H1 (cell line): ENCODE results near the gene CDC40. TPM values are rescaled to one million over a fixed set of nuclear protein-coding genes. Genes with fewer than 3 reads are reported as not detected.

ENCODE experiments used
- CTCF ChIA-PET: fragments of 300-600 bp; sonication (Branson Sonifier 250); formaldehyde crosslinking; loops from one replicate; lab custom pipeline; 2021; ENCODE audit not compliant: partially characterized antibody; lab: Charles Lee
- POLR2A ChIA-PET: fragments of 300-600 bp; sonication (Branson Sonifier 250); formaldehyde crosslinking; loops from one replicate; lab custom pipeline; 2021; ENCODE audit warnings: inconsistent platforms; ENCODE audit not compliant: partially characterized antibody; lab: Charles Lee
- DNase-seq, 2 experiments: peaks; one replicate each; pipeline versions ENCODE4 v3.0.0 to v3.0.0-alpha.2; 2010 to 2022; ENCODE audit warnings: low spot score in 2 of 2, low read depth in 1 of 2, mixed read lengths in 1 of 2
- FAIRE-seq: peaks from 2 replicates; lab custom pipeline; 2011; peaks lifted over from hg19 to GRCh38; lab: Jason Lieb, UNC
- H2AFZ ChIP-seq: 2 replicates; pipeline ENCODE4 v1.8.1; 2012; ENCODE audit warnings: low read length, inconsistent platforms
- H2AK5ac ChIP-seq: 2 replicates; pipeline ENCODE4 v1.6.1; 2013; ENCODE audit warnings: low read depth, low read length
- H2BK120ac ChIP-seq: replicated peaks from 2 replicates; pipeline ENCODE3; 2013; ENCODE audit warnings: low read depth, low read length, inconsistent platforms
- H2BK12ac ChIP-seq: 2 replicates; pipeline ENCODE4 v1.6.1; 2013; ENCODE audit warnings: low read depth, low read length
- H2BK15ac ChIP-seq: 2 replicates; pipeline ENCODE4 v1.6.1; 2013; ENCODE audit warnings: low read length
- H2BK20ac ChIP-seq: 2 replicates; pipeline ENCODE4 v1.6.1; 2013; ENCODE audit warnings: low read length
- H2BK5ac ChIP-seq: 2 replicates; pipeline ENCODE4 v1.6.1; 2013; ENCODE audit warnings: low read depth, low read length
- H3K14ac ChIP-seq: 2 replicates; pipeline ENCODE4 v1.6.1; 2013; ENCODE audit warnings: inconsistent platforms; ENCODE audit not compliant: insufficient read length
- H3K18ac ChIP-seq: 2 replicates; pipeline ENCODE4 v1.6.1; 2013; ENCODE audit warnings: low read length; ENCODE audit errors: extremely low read depth
- H3K23ac ChIP-seq: 2 replicates; pipeline ENCODE4 v1.6.1; 2013; ENCODE audit warnings: inconsistent platforms; ENCODE audit not compliant: insufficient read length
- H3K23me2 ChIP-seq: 2 replicates; pipeline ENCODE4 v1.6.1; 2013; ENCODE audit warnings: low read depth, low read length
- H3K27ac ChIP-seq: 2 replicates; pipeline ENCODE4 v1.6.1; 2011; ENCODE audit warnings: low read depth, low read length, inconsistent platforms
- H3K27me3 ChIP-seq, 4 experiments: replicated peaks in 1 of 4; 1 replicate in 1 of 4; 2 replicates in 3 of 4; pipeline versions ENCODE4 v1.6.1 to v1.8.1; 2011 to 2013; ENCODE audit warnings: low read length in 3 of 4, mild to moderate bottlenecking in 3 of 4, inconsistent platforms in 2 of 4, mixed read lengths in 2 of 4, moderate library complexity in 1 of 4; ENCODE audit not compliant: control insufficient read depth in 3 of 4, insufficient read depth in 3 of 4; ENCODE audit errors: extremely low read depth in 1 of 4
- H3K36me3 ChIP-seq, 4 experiments: 2 replicates each; pipeline versions ENCODE4 v1.6.1 to v1.8.1; 2011 to 2013; ENCODE audit warnings: mild to moderate bottlenecking in 4 of 4, low read length in 3 of 4, moderate library complexity in 2 of 4, control low read depth in 1 of 4, inconsistent platforms in 1 of 4; ENCODE audit not compliant: insufficient read depth in 4 of 4, control insufficient read depth in 2 of 4
- H3K4ac ChIP-seq: replicated peaks from 2 replicates; pipeline ENCODE3; 2013; ENCODE audit warnings: low read length, low read depth, mixed read lengths, inconsistent platforms; ENCODE audit not compliant: insufficient read length
- H3K4me1 ChIP-seq, 4 experiments: replicated peaks in 1 of 4; 1 replicate in 1 of 4; 2 replicates in 3 of 4; pipeline versions ENCODE4 v1.6.1 to v1.8.1; 2011 to 2013; ENCODE audit warnings: low read length in 3 of 4, inconsistent platforms in 2 of 4, mixed read lengths in 1 of 4; ENCODE audit not compliant: insufficient read depth in 4 of 4, control insufficient read depth in 3 of 4
- H3K4me2 ChIP-seq, 2 experiments: 2 replicates each; pipeline versions ENCODE4 v1.6.1 to v1.8.1; 2011 to 2013; ENCODE audit warnings: low read depth in 2 of 2, low read length in 2 of 2, control low read depth in 1 of 2, inconsistent platforms in 1 of 2, mild to moderate bottlenecking in 1 of 2; ENCODE audit not compliant: insufficient read depth in 1 of 2
- H3K4me3 ChIP-seq, 4 experiments: fragments of 200-600, 300-600 bp in 1 of 4; sonication (generic), shearing (Covaris generic), sonication (Bioruptor Twin) in 1 of 4; 2 replicates each; pipeline versions ENCODE4 v1.5.1 to v1.8.1; 2011 to 2016; ENCODE audit warnings: low read length in 4 of 4, low read depth in 3 of 4, control low read depth in 2 of 4, inconsistent platforms in 2 of 4, mild to moderate bottlenecking in 2 of 4, mixed read lengths in 1 of 4, moderate library complexity in 1 of 4; ENCODE audit not compliant: insufficient read depth in 2 of 4; ENCODE audit errors: extremely low read depth in 1 of 4
- H3K56ac ChIP-seq: replicated peaks from 2 replicates; pipeline ENCODE3; 2013; ENCODE audit warnings: low read depth, mild to moderate bottlenecking, mixed read lengths, low read length, inconsistent platforms; ENCODE audit not compliant: insufficient read length
- H3K79me1 ChIP-seq: 2 replicates; pipeline ENCODE4 v1.6.1; 2013; ENCODE audit warnings: low read depth, low read length, control low read depth
- H3K79me2 ChIP-seq, 2 experiments: 2 replicates each; pipeline versions ENCODE4 v1.6.1 to v1.8.1; 2012 to 2013; ENCODE audit warnings: low read length in 2 of 2, mild to moderate bottlenecking in 2 of 2, inconsistent platforms in 1 of 2; ENCODE audit not compliant: insufficient read depth in 2 of 2, control insufficient read depth in 1 of 2
- H3K9ac ChIP-seq, 4 experiments: replicated peaks in 1 of 4; 1 replicate in 1 of 4; 2 replicates in 3 of 4; pipeline versions ENCODE4 v1.6.1 to v1.8.1; 2011 to 2013; ENCODE audit warnings: low read depth in 3 of 4, low read length in 3 of 4, control low read depth in 2 of 4, mild to moderate bottlenecking in 2 of 4, moderate library complexity in 2 of 4, inconsistent platforms in 1 of 4; ENCODE audit errors: extremely low read depth in 1 of 4
- H3K9me3 ChIP-seq, 2 experiments: 2 replicates each; pipeline versions ENCODE4 v1.6.1 to v1.8.1; 2012 to 2013; ENCODE audit warnings: mild to moderate bottlenecking in 2 of 2, moderate library complexity in 2 of 2, control low read depth in 1 of 2, inconsistent platforms in 1 of 2, low read depth in 1 of 2, low read length in 1 of 2, mixed read lengths in 1 of 2; ENCODE audit not compliant: insufficient read depth in 2 of 2
- H4K20me1 ChIP-seq, 2 experiments: replicated peaks in 1 of 2; 2 replicates each; pipeline versions ENCODE3 to v1.8.1; 2011 to 2013; ENCODE audit warnings: inconsistent platforms in 2 of 2, low read length in 2 of 2, mild to moderate bottlenecking in 1 of 2; ENCODE audit not compliant: insufficient read depth in 2 of 2, control insufficient read depth in 1 of 2
- H4K5ac ChIP-seq: 2 replicates; pipeline ENCODE4 v1.6.1; 2013; ENCODE audit warnings: low read length, low read depth, mixed read lengths, inconsistent platforms; ENCODE audit not compliant: insufficient read length
- H4K8ac ChIP-seq: 2 replicates; pipeline ENCODE4 v1.8.0; 2013; ENCODE audit warnings: mild to moderate bottlenecking, moderate library complexity, low read length, inconsistent platforms; ENCODE audit not compliant: insufficient read depth; ENCODE audit errors: extremely low read depth
- H4K91ac ChIP-seq: replicated peaks from 2 replicates; pipeline ENCODE3; 2013; ENCODE audit warnings: low read length, mixed read lengths, inconsistent platforms; ENCODE audit not compliant: insufficient read length
- CHD1 ChIP-seq: IDR thresholded peaks from 2 replicates; pipeline ENCODE4 v1.6.1; 2012; ENCODE audit warnings: low read depth, low read length, improper control_type of control experiment
- MAFK ChIP-seq: IDR thresholded peaks from 2 replicates; pipeline ENCODE4 v1.6.1; 2012; ENCODE audit warnings: low read depth, mild to moderate bottlenecking, improper control_type of control experiment, low read length
- SIN3A ChIP-seq, 2 experiments: IDR thresholded peaks in 1 of 2; conservative IDR thresholded peaks in 1 of 2; 2 replicates each; pipeline ENCODE4 v1.6.1; 2011 to 2012; ENCODE audit warnings: low read length in 2 of 2, improper control_type of control experiment in 1 of 2, low read depth in 1 of 2, mild to moderate bottlenecking in 1 of 2
- TCF12 ChIP-seq: IDR thresholded peaks from 2 replicates; pipeline ENCODE4 v1.6.1; 2011; ENCODE audit warnings: low read depth, mild to moderate bottlenecking, low read length
- whole genome bisulfite sequencing, 2 experiments: shearing (Covaris generic) in 1 of 2; methylation state at CpG; one replicate each; pipeline versions ENCODE4 v1.1.6 to v1.1.7; 2013 to 2015; ENCODE audit warnings: low lambda C conversion rate in 2 of 2, mixed read lengths in 2 of 2, inconsistent platforms in 1 of 2, low coverage in 1 of 2, missing lambda C conversion rate in 1 of 2; ENCODE audit not compliant: insufficient replicate concordance in 2 of 2, insufficient coverage in 1 of 2, insufficient read length in 1 of 2; ENCODE audit errors: extremely low coverage in 1 of 2, missing lambda C conversion rate in 1 of 2; 5-methylcytosine and 5-hydroxymethylcytosine counted together
- polyA plus RNA-seq, 7 experiments: library from polyadenylated mRNA; depleted of rRNA in 3 of 7; stranded (reverse) in 5 of 7; unstranded in 2 of 7; fragments of >200 nt in 5 of 7; fragments of 200-250 nt in 2 of 7; gene quantifications; 1 replicate in 5 of 7; 2 replicates in 1 of 7; 4 replicates in 1 of 7; pipeline versions ENCODE4 v1.2.1 to v1.2.3, GENCODE V29; 2011 to 2013; ENCODE audit warnings: missing spikeins in 2 of 7, mixed read lengths in 2 of 7
- total RNA-seq: library from RNA; stranded (reverse); fragmentation: NEBNext Ultra II Directional; extraction: Animal tissue kit (Norgen Biotek cat#: 25700); gene quantifications from 2 replicates; pipeline ENCODE4 v1.2.1, GENCODE V29; 2021

Gene CDC40
- total and polyA plus RNA-seq, 2 of the 8 experiments (the other 6 are each of a cell fraction or from before 2014, with no cell fraction given) = 7.3 to 27.2 TPM

- no peaks in the 10 kb centered on the region for H3K27me3 ChIP-seq
- H3K27ac ChIP-seq = no peak overlapping the region
- H2BK5ac ChIP-seq = no peak overlapping the region
- no peak overlapping the region for H3K14ac ChIP-seq
- no peak overlapping the region for H3K23ac ChIP-seq
- H3K9me3 ChIP-seq = peaks cover 10 to 16% of the 10 kb centered on the region in 2 experiments; a peak in 3 of 4 replicates
- H3K79me2 ChIP-seq = no peaks in the 10 kb centered on the region
- no peaks in the 10 kb centered on the region for H3K79me1 ChIP-seq
- ChIA-PET CTCF (no interaction called here), POLR2A (no interaction called here)
- H2BK12ac ChIP-seq = no peak overlapping the region
- H3K36me3 ChIP-seq = peaks cover 0 to 9% (median 1%) of the 10 kb centered on the region in 4 experiments; a peak in 1 of 8 replicates
- H3K4me1 ChIP-seq = no peaks in the 10 kb centered on the region
- WGBS, 2 experiments = 91% methylated on average over 2 of the region's 2 CpGs; no CpG with 5 or more reads in 1 of the 2 experiments
- H2BK120ac ChIP-seq = no peak overlapping the region
- H4K91ac ChIP-seq = no peak overlapping the region
- no peak overlapping the region for H3K56ac ChIP-seq
- no peak overlapping the region for H3K4ac ChIP-seq
- H3K18ac ChIP-seq = no peak overlapping the region
- H3K23me2 ChIP-seq = no peaks in the 10 kb centered on the region
- H2AFZ ChIP-seq = no peak overlapping the region
- H2BK15ac ChIP-seq = no peak overlapping the region
- no peaks in the 10 kb centered on the region for H4K20me1 ChIP-seq
- H2AK5ac ChIP-seq = no peak overlapping the region
- no peak overlapping the region for H3K4me3 ChIP-seq
- H2BK20ac ChIP-seq = no peak overlapping the region
- no peak for DNase-seq
- no peak overlapping the region for H4K8ac ChIP-seq
- no peak overlapping the region for H3K4me2 ChIP-seq
- no peak overlapping the region for H4K5ac ChIP-seq
- FAIRE-seq = no peak
- no peak overlapping the region for H3K9ac ChIP-seq
- no peak for TF ChIP-seq MAFK
- no peak for TF ChIP-seq SIN3A (conservative IDR thresholded peaks at IDR 0.05 in 1 of 2, IDR thresholded peaks at IDR 0.05 in 1 of 2; ENCODE audit: low read depth in 1 of 2, low read length in 2 of 2)
- no peak for TF ChIP-seq TCF12
- no peak for TF ChIP-seq CHD1
Measured at GRCh38 chr6:110140650-110141049, 39.6 kb upstream of the CDC40 start.
